ENCODE results near the gene FRMD1.

GRCh38 chr6:168089186-168090063, 10.4 kb upstream of the FRMD1 start:
- TF ChIP-seq CTCF (IDR thresholded peaks at IDR 0.05) (no peak), EZH2 (IDR thresholded peaks at IDR 0.05; ENCODE audit: borderline replicate concordance, insufficient read depth, low read depth, low read length, poor library complexity, severe bottlenecking) (no peak)
